Measurements from ENCODE around the gene SLC23A1.

SLC23A1 gene

DNA sequence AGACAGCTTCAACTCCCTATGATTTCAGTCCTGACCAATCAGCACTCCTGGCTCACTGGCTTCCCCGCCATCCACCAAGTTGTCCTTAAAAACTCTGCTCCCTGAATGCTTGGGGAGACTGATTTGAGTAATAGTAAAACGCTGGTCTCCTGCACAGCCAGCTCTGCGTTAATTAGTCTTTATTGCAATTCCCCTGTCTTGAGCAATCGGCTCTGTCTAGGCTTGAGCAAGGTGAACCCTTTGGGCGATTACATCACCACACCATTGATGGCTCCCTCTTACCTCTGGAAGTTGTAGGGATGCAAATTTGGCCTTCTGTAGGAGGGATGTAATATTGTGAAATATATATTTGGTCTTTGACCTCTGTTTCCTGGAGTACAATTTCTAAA lies 2.9 kb upstream of the SLC23A1 start:
- peaks cover 62% of the 10 kb centered on the region for H3K36me3 ChIP-seq (ENCODE audit: control insufficient read depth, low read length)
- peaks cover 66% of the 10 kb centered on the region for H3F3A ChIP-seq (ENCODE audit: control insufficient read depth, insufficient read depth)
- H3K4me3 ChIP-seq (ENCODE audit: low read length): peak overlapping the region; percentile 99
- peaks cover 83% of the 10 kb centered on the region for H3K4me1 ChIP-seq (ENCODE audit: control insufficient read depth, low read length)
- TF ChIP-seq, protein P1, sequence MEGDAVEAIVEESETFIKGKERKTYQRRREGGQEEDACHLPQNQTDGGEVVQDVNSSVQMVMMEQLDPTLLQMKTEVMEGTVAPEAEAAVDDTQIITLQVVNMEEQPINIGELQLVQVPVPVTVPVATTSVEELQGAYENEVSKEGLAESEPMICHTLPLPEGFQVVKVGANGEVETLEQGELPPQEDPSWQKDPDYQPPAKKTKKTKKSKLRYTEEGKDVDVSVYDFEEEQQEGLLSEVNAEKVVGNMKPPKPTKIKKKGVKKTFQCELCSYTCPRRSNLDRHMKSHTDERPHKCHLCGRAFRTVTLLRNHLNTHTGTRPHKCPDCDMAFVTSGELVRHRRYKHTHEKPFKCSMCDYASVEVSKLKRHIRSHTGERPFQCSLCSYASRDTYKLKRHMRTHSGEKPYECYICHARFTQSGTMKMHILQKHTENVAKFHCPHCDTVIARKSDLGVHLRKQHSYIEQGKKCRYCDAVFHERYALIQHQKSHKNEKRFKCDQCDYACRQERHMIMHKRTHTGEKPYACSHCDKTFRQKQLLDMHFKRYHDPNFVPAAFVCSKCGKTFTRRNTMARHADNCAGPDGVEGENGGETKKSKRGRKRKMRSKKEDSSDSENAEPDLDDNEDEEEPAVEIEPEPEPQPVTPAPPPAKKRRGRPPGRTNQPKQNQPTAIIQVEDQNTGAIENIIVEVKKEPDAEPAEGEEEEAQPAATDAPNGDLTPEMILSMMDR (IDR thresholded peaks at IDR 0.05; ENCODE audit: low read depth, low read length, poor library complexity, severe bottlenecking): no peak
- no peak for TF ChIP-seq EZH2phosphoT487 (IDR thresholded peaks at IDR 0.05; ENCODE audit: borderline replicate concordance, low read length)
- H3K9me2 ChIP-seq (replicated peaks; ENCODE audit: control insufficient read depth, low read length): no peaks in the 10 kb centered on the region
- H3K9me3 ChIP-seq (ENCODE audit: control insufficient read depth, insufficient read depth, low read length): no peaks in the 10 kb centered on the region
- peak overlapping the region; percentile 99 for H3K4me2 ChIP-seq (ENCODE audit: low read length)
- peaks cover 50% of the 10 kb centered on the region for H3K79me2 ChIP-seq (ENCODE audit: control insufficient read depth, low read length)
- no peaks in the 10 kb centered on the region for H3K27me3 ChIP-seq (ENCODE audit: control insufficient read depth, low read length)
- peak overlapping the region; percentile 99 for H3K27ac ChIP-seq (ENCODE audit: low read depth, low read length)
- H4K20me1 ChIP-seq (ENCODE audit: control insufficient read depth, insufficient read depth, low read depth, low read length): no peaks in the 10 kb centered on the region; the same call in 1 of the 2 replicates

- peaks cover 59% of the 10 kb centered on the region for H3F3A ChIP-seq (ENCODE audit: control insufficient read depth, insufficient read depth)
- peak overlapping the region; percentile 99 for H3K4me3 ChIP-seq (ENCODE audit: low read length)
Measured at GRCh38 chr5:139385061-139386049, 2.3 kb upstream of the SLC23A1 start.

GRCh38 chr5:139384591-139385051 lies 1.5 kb upstream of the SLC23A1 start:
- H3K4me1 ChIP-seq (ENCODE audit: control insufficient read depth, low read length): peaks cover 69% of the 10 kb centered on the region
- H3K36me3 ChIP-seq (ENCODE audit: control insufficient read depth, low read length): peaks cover 48% of the 10 kb centered on the region
- H3K27ac ChIP-seq (ENCODE audit: low read depth, low read length): peak overlapping the region; percentile 99
- no peaks in the 10 kb centered on the region for H3K27me3 ChIP-seq (ENCODE audit: control insufficient read depth, low read length)
- no peak for TF ChIP-seq EZH2phosphoT487 (IDR thresholded peaks at IDR 0.05; ENCODE audit: borderline replicate concordance, low read length)
- TF ChIP-seq, protein P1 (IDR thresholded peaks at IDR 0.05; ENCODE audit: low read depth, low read length, poor library complexity, severe bottlenecking): no peak
- H4K20me1 ChIP-seq (ENCODE audit: control insufficient read depth, insufficient read depth, low read depth, low read length): no peaks in the 10 kb centered on the region; the same call in 1 of the 2 replicates
- H3K79me2 ChIP-seq (ENCODE audit: control insufficient read depth, low read length): peaks cover 36% of the 10 kb centered on the region
- H3K9me2 ChIP-seq (replicated peaks; ENCODE audit: control insufficient read depth, low read length): no peaks in the 10 kb centered on the region
- H3F3A ChIP-seq (ENCODE audit: control insufficient read depth, insufficient read depth): peaks cover 56% of the 10 kb centered on the region
- no peaks in the 10 kb centered on the region for H3K9me3 ChIP-seq (ENCODE audit: control insufficient read depth, insufficient read depth, low read length)
- peak overlapping the region; percentile 99 for H3K4me2 ChIP-seq (ENCODE audit: low read length)
- peak overlapping the region; percentile 99 for H3K4me3 ChIP-seq (ENCODE audit: low read length)

More at GRCh38 chr5:139385061-139386049, 2.3 kb upstream of the SLC23A1 start:
- H3K36me3 ChIP-seq (ENCODE audit: control insufficient read depth, low read length): peaks cover 55% of the 10 kb centered on the region
- H3K27me3 ChIP-seq (ENCODE audit: control insufficient read depth, low read length): no peaks in the 10 kb centered on the region
- H3K4me1 ChIP-seq (ENCODE audit: control insufficient read depth, low read length): peaks cover 76% of the 10 kb centered on the region
- TF ChIP-seq, protein P1 (IDR thresholded peaks at IDR 0.05; ENCODE audit: low read depth, low read length, poor library complexity, severe bottlenecking): peak; percentile 37
- TF ChIP-seq EZH2phosphoT487 (IDR thresholded peaks at IDR 0.05; ENCODE audit: borderline replicate concordance, low read length): no peak
- peak overlapping the region; percentile 99 for H3K4me2 ChIP-seq (ENCODE audit: low read length)
- H3K27ac ChIP-seq (ENCODE audit: low read depth, low read length): peak overlapping the region; percentile 99
- peaks cover 43% of the 10 kb centered on the region for H3K79me2 ChIP-seq (ENCODE audit: control insufficient read depth, low read length)
- H4K20me1 ChIP-seq (ENCODE audit: control insufficient read depth, insufficient read depth, low read depth, low read length): no peaks in the 10 kb centered on the region; the same call in 1 of the 2 replicates
- H3K9me3 ChIP-seq (ENCODE audit: control insufficient read depth, insufficient read depth, low read length): no peaks in the 10 kb centered on the region
- no peaks in the 10 kb centered on the region for H3K9me2 ChIP-seq (replicated peaks; ENCODE audit: control insufficient read depth, low read length)

Measured in DOHH2 (cell line).